Body of pancreas (tissue), 4 donors: ENCODE results near the gene ZSCAN10. TPM values are rescaled to one million over a fixed set of nuclear protein-coding genes. Genes with fewer than 3 reads are reported as not detected.

Source experiments
- ATAC-seq: fragments of 150-250 bp; one replicate; pipeline ENCODE4 v1.9.1; 2016
- DNase-seq, 4 donors: peaks; one replicate each; pipeline ENCODE4 v3.0.0-alpha.2; 2019
- H3K27ac ChIP-seq, 4 donors: fragments of 200-600 bp; sonication (generic); 1 replicate in 3 of 4; 2 replicates in 1 of 4; pipeline versions ENCODE4 v1.5.1 to v1.6.1; 2016 to 2019; ENCODE audit warnings: mild to moderate bottlenecking in 1 of 4, mixed read lengths in 1 of 4, moderate library complexity in 1 of 4
- H3K27me3 ChIP-seq, 2 donors: fragments of 200-600 bp; sonication (generic); one replicate each; pipeline ENCODE4 v1.6.0; 2016; ENCODE audit warnings: mild to moderate bottlenecking in 1 of 2
- H3K36me3 ChIP-seq, 2 donors: fragments of 200-600 bp; sonication (generic); replicated peaks in 1 of 2; 2 replicates each; pipeline ENCODE4 v1.5.1; 2016; ENCODE audit warnings: low read depth in 2 of 2; ENCODE audit not compliant: insufficient read depth in 1 of 2
- H3K4me1 ChIP-seq: fragments of 200-600 bp; sonication (generic); one replicate; pipeline ENCODE4 v1.6.0; 2016
- H3K4me3 ChIP-seq, 2 donors: fragments of 200-600 bp; sonication (generic); 1 replicate in 1 of 2; 2 replicates in 1 of 2; pipeline ENCODE4 v1.5.1; 2016 to 2019
- H3K9me3 ChIP-seq, 3 donors: fragments of 200-600 bp; sonication (generic); 1 replicate in 2 of 3; 2 replicates in 1 of 3; pipeline ENCODE4 v1.5.1; 2016
- POLR2A ChIP-seq, 3 donors: fragments of 450-650 bp; IDR thresholded peaks; one replicate each; pipeline ENCODE4 v1.6.1; 2016; ENCODE audit warnings: antibody characterized with exemption in 3 of 3, mild to moderate bottlenecking in 2 of 3
- WGBS, 2 donors: methylation state at CpG; one replicate each; pipeline ENCODE4 v1.1.5; 2017; 5-methylcytosine and 5-hydroxymethylcytosine counted together
- intact Hi-C: fragments of 100-400 bp; cut with DNase I; formaldehyde crosslinking; loops from one replicate; pipeline ENCODE4 v1.15.1; 2023
- total RNA-seq, 2 donors: library from RNA; depleted of rRNA; stranded (reverse); fragments of >200 nt; gene quantifications; one replicate each; pipeline ENCODE4 v1.1.0, GENCODE V29; 2016
- TF ChIP-seq, protein P1 (sequence below), 7 experiments: fragments of 450-650 bp in 4 of 7; fragments of 200-600 bp in 3 of 7; sonication (generic) in 3 of 7; IDR thresholded peaks; one replicate each; pipeline ENCODE4 v1.5.1; 2016 to 2019; ENCODE audit warnings: antibody characterized with exemption in 7 of 7

Gene ZSCAN10
- total RNA-seq, 2 donors from 2014 or later: not detected

GRCh38 chr16:3051494-3051893, 47.6 kb downstream of the ZSCAN10 start:
- TF ChIP-seq, protein P1, sequence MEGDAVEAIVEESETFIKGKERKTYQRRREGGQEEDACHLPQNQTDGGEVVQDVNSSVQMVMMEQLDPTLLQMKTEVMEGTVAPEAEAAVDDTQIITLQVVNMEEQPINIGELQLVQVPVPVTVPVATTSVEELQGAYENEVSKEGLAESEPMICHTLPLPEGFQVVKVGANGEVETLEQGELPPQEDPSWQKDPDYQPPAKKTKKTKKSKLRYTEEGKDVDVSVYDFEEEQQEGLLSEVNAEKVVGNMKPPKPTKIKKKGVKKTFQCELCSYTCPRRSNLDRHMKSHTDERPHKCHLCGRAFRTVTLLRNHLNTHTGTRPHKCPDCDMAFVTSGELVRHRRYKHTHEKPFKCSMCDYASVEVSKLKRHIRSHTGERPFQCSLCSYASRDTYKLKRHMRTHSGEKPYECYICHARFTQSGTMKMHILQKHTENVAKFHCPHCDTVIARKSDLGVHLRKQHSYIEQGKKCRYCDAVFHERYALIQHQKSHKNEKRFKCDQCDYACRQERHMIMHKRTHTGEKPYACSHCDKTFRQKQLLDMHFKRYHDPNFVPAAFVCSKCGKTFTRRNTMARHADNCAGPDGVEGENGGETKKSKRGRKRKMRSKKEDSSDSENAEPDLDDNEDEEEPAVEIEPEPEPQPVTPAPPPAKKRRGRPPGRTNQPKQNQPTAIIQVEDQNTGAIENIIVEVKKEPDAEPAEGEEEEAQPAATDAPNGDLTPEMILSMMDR (IDR thresholded peaks at IDR 0.05): no peak
- TF ChIP-seq POLR2A (IDR thresholded peaks at IDR 0.05): no peak
- H3K27ac ChIP-seq: no peak overlapping the region
- no peaks in the 10 kb centered on the region for H3K36me3 ChIP-seq
- peaks cover 0 to 13% of the 10 kb centered on the region in 2 donors for H3K27me3 ChIP-seq
- ATAC-seq (no peak), DNase-seq (no peak)
- intact Hi-C loops: loop anchor here (10.0 kb wide), 1 partner anchor 63 kb away; the partner anchor contains the start of gene ZNF205
- H3K4me1 ChIP-seq: peaks cover 6% of the 10 kb centered on the region
- no peaks in the 10 kb centered on the region for H3K9me3 ChIP-seq
- H3K4me3 ChIP-seq: no peak overlapping the region
- 80 to 84% methylated on average over 7 to 9 of the region's 9 CpGs for WGBS, 2 donors

- no peaks in the 10 kb centered on the region for H3K36me3 ChIP-seq
- no peaks in the 10 kb centered on the region for H3K9me3 ChIP-seq
- no peak for TF ChIP-seq POLR2A (IDR thresholded peaks at IDR 0.05)
- TF ChIP-seq, protein P1 (IDR thresholded peaks at IDR 0.05): no peak
- intact Hi-C loops: loop anchor here (10.0 kb wide), 1 partner anchor 64 kb away; the partner anchor contains the start of gene ZNF205
- H3K27me3 ChIP-seq: peaks cover 0 to 16% of the 10 kb centered on the region in 2 donors
- no peak overlapping the region for H3K27ac ChIP-seq
- ATAC-seq: no peak
- H3K4me1 ChIP-seq: peaks cover 11% of the 10 kb centered on the region
- WGBS, 2 donors: 14 to 31% methylated on average over 4 of the region's 4 CpGs
- H3K4me3 ChIP-seq: no peak overlapping the region
- DNase-seq: no peak
These were observed 48.1 kb downstream of the ZSCAN10 start for GRCh38 chr16:3051009-3051408.

- no peak overlapping the region for H3K4me3 ChIP-seq
- ATAC-seq (no peak), DNase-seq (no peak)
- no peak for TF ChIP-seq POLR2A (IDR thresholded peaks at IDR 0.05)
- TF ChIP-seq, protein P1 (IDR thresholded peaks at IDR 0.05): no peak
- H3K36me3 ChIP-seq: no peaks in the 10 kb centered on the region
- peaks cover 0 to 19% of the 10 kb centered on the region in 2 donors for H3K27me3 ChIP-seq
- no peak overlapping the region for H3K27ac ChIP-seq
- H3K9me3 ChIP-seq: no peaks in the 10 kb centered on the region
- peaks cover 16% of the 10 kb centered on the region for H3K4me1 ChIP-seq
- WGBS, 2 donors: 67 to 80% methylated on average over 5 of the region's 5 CpGs
- intact Hi-C loops: loop anchor here (10.0 kb wide), 1 partner anchor 64 kb away; the partner anchor contains the start of gene ZNF205
These were observed 48.6 kb downstream of the ZSCAN10 start for GRCh38 chr16:3050487-3050886.

DNA sequence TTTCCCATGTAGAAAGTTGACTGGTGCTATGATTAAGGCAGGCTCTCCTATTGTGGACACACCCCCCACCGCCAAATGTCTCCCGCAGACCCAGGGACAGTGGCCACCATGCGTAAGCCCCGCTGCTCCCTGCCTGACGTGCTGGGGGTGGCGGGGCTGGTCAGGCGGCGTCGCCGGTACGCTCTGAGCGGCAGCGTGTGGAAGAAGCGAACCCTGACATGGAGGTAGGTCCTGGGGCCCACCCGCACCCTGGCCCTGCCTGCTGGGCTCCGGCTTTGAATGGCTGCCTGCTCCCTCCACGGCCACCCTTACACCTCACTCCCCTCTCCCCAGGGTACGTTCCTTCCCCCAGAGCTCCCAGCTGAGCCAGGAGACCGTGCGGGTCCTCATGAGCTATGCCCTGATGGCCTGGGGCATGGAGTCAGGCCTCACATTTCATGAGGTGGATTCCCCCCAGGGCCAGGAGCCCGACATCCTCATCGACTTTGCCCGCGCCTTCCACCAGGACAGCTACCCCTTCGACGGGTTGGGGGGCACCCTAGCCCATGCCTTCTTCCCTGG, 49.1 kb downstream of the ZSCAN10 start:
- Histone ChIP-seq H3K4me1 (peaks cover 20% of the 10 kb centered on the region), H3K4me3 (no peak overlapping the region), H3K27ac (no peak overlapping the region), H3K36me3 (no peaks in the 10 kb centered on the region), H3K27me3 (peaks cover 0 to 23% of the 10 kb centered on the region in 2 donors), H3K9me3 (no peaks in the 10 kb centered on the region)
- WGBS, 2 donors: 81% methylated on average over 26 of the region's 26 CpGs; no CpG with 5 or more reads in 1 of the 2 donors
- intact Hi-C loops: loop anchor here (10.0 kb wide), 1 partner anchor 65 kb away; the partner anchor contains the start of gene ZNF205
- DNase-seq (no peak), ATAC-seq (no peak)
- TF ChIP-seq, protein P1 (IDR thresholded peaks at IDR 0.05): no peak

DNA sequence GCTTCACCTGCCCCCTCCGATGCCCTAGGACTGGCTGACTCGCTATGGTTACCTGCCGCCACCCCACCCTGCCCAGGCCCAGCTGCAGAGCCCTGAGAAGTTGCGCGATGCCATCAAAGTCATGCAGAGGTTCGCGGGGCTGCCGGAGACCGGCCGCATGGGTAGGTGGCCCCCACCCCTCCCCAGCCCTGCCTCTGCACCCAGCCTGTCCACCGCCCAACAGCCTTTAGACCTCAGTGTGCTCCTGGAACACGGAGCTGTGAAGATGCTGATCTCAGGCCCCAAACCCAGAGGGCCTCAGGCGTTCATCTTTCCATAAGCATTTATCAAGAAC, 51.7 kb downstream of the ZSCAN10 start:
- no peak for ATAC-seq
- WGBS, 2 donors: 30 to 56% methylated on average over 1 to 12 of the region's 13 CpGs
- no peaks in the 10 kb centered on the region for H3K36me3 ChIP-seq
- no peak for DNase-seq
- H3K27ac ChIP-seq: no peak overlapping the region
- TF ChIP-seq, protein P1 (IDR thresholded peaks at IDR 0.05): no peak
- no peak for TF ChIP-seq POLR2A (IDR thresholded peaks at IDR 0.05)
- peaks cover 0 to 32% of the 10 kb centered on the region in 2 donors for H3K27me3 ChIP-seq
- H3K4me1 ChIP-seq: peaks cover 21% of the 10 kb centered on the region
- no peaks in the 10 kb centered on the region for H3K9me3 ChIP-seq
- intact Hi-C loops: no loop called here
- H3K4me3 ChIP-seq: no peak overlapping the region
